NCI-H226 (cell line): ENCODE results near the gene TANGO2.

Experiments used
- DNase-seq: peaks from one replicate; pipeline ENCODE4 v3.0.0-alpha.2; 2015

The TANGO2 gene

GRCh38 chr22:20089977-20090729 is 69.2 kb downstream of the TANGO2 start:
- DNase-seq, result no peak

GRCh38 chr22:20090730-20091240 is 69.9 kb downstream of the TANGO2 start:
- DNase-seq, result no peak

GRCh38 chr22:20091690-20092476 is 71.0 kb downstream of the TANGO2 start:
- DNase-seq, result no peak

- DNase-seq, result no peak
These were observed 71.6 kb downstream of the TANGO2 start for GRCh38 chr22:20092477-20092854.

GRCh38 chr22:20093418-20094196 is 72.7 kb downstream of the TANGO2 start:
- no peak for DNase-seq

GRCh38 chr22:20094197-20094807 is 73.4 kb downstream of the TANGO2 start:
- DNase-seq, result no peak

GRCh38 chr22:20095521-20095920 is 74.6 kb downstream of the TANGO2 start:
- no peak for DNase-seq

- DNase-seq, result no peak
These were observed 75.9 kb downstream of the TANGO2 start for GRCh38 chr22:20096574-20097420.

GRCh38 chr22:20099099-20099711 is 78.3 kb downstream of the TANGO2 start:
- DNase-seq, result no peak

- no peak for DNase-seq
These were observed 80.7 kb downstream of the TANGO2 start for GRCh38 chr22:20101638-20102037.

GRCh38 chr22:20102203-20102780 is 81.4 kb downstream of the TANGO2 start:
- no peak for DNase-seq

GRCh38 chr22:20105456-20106204 is 84.7 kb downstream of the TANGO2 start:
- DNase-seq, result no peak

- no peak for DNase-seq
These were observed 85.4 kb downstream of the TANGO2 start for GRCh38 chr22:20106205-20106848.

- no peak for DNase-seq
These were observed 85.9 kb downstream of the TANGO2 start for GRCh38 chr22:20106849-20107237.

GRCh38 chr22:20107471-20107901 is 86.6 kb downstream of the TANGO2 start:
- DNase-seq, result no peak

GRCh38 chr22:20107951-20108756 is 87.2 kb downstream of the TANGO2 start:
- DNase-seq, result no peak

- no peak for DNase-seq
These were observed 87.9 kb downstream of the TANGO2 start for GRCh38 chr22:20108757-20109230.
